Upper lobe of left lung (tissue), 6 donors: ENCODE data around the gene CUL7. TPM values are rescaled to one million over a fixed set of nuclear protein-coding genes. Genes with fewer than 3 reads are reported as not detected.

Experiments
- ATAC-seq, 2 donors: fragments of 200-7000 bp; cut with Tn5 transposase; one replicate each; pipeline ENCODE4 v1.9.1; 2022; ENCODE audit warnings: mild to moderate bottlenecking in 2 of 2, moderate library complexity in 2 of 2; ENCODE audit not compliant: low FRiP score in 2 of 2
- DNase-seq, 2 donors: peaks; one replicate each; pipeline ENCODE4 v3.0.0-alpha.2; 2019 to 2020
- H3K27ac ChIP-seq, 4 donors: fragments of 200-600 bp; sonication (generic); one replicate each; pipeline ENCODE4 v1.5.1; 2016 to 2019
- H3K27me3 ChIP-seq, 4 donors: fragments of 200-600 bp; sonication (generic); one replicate each; pipeline ENCODE4 v1.5.1; 2017 to 2019
- H3K36me3 ChIP-seq, 4 donors: fragments of 200-600 bp; sonication (generic); one replicate each; pipeline ENCODE4 v1.5.1; 2016 to 2019
- H3K4me1 ChIP-seq, 4 donors: fragments of 200-600 bp; sonication (generic); one replicate each; pipeline ENCODE4 v1.5.1; 2018 to 2019
- H3K4me3 ChIP-seq, 4 donors: fragments of 200-600 bp; sonication (generic); one replicate each; pipeline ENCODE4 v1.5.1; 2017 to 2019; ENCODE audit warnings: mild to moderate bottlenecking in 2 of 4, moderate library complexity in 1 of 4
- H3K9me3 ChIP-seq, 4 donors: fragments of 200-600 bp; sonication (generic); one replicate each; pipeline ENCODE4 v1.5.1; 2018 to 2019
- EP300 ChIP-seq, 4 donors: sonication (generic); formaldehyde crosslinking; IDR thresholded peaks; one replicate each; pipeline ENCODE4 v1.5.1; 2017; ENCODE audit warnings: antibody characterized with exemption in 4 of 4, control low read depth in 2 of 4
- POLR2A ChIP-seq, 4 donors: fragments of 450-650 bp; IDR thresholded peaks; one replicate each; pipeline ENCODE4 v1.5.1; 2016 to 2017; ENCODE audit warnings: antibody characterized with exemption in 4 of 4, mild to moderate bottlenecking in 2 of 4
- POLR2AphosphoS5 ChIP-seq, 2 donors: sonication (generic); formaldehyde crosslinking; IDR thresholded peaks; one replicate each; pipeline ENCODE4 v1.5.1; 2017; ENCODE audit warnings: antibody characterized with exemption in 2 of 2
- WGBS, 2 donors: methylation state at CpG; one replicate each; pipeline ENCODE4 v1.1.5; 2017 to 2018; 5-methylcytosine and 5-hydroxymethylcytosine counted together
- total RNA-seq, 6 donors: library from RNA; depleted of rRNA in 4 of 6; stranded (reverse); fragments of >200 nt in 4 of 6; gene quantifications; one replicate each; pipeline versions ENCODE4 v1.1.0 to v1.2.1, GENCODE V29; 2016 to 2021
- TF ChIP-seq, protein P1 (sequence below), 6 experiments: fragments of 450-650 bp in 4 of 6; fragments of 200-600 bp in 2 of 6; sonication (generic) in 2 of 6; IDR thresholded peaks; one replicate each; pipeline ENCODE4 v1.5.1; 2016 to 2019; ENCODE audit warnings: antibody characterized with exemption in 6 of 6
- donor health status: DM: no; HTN: no; CAD: no; lungs with moderate emphysema.
- donor health status: DM: no; HTN: yes; CAD: no; lungs with severe emphysema.

Gene CUL7
- total RNA-seq, 6 donors from 2014 or later = 16.0 to 35.6 (median 20.4) TPM

DNA sequence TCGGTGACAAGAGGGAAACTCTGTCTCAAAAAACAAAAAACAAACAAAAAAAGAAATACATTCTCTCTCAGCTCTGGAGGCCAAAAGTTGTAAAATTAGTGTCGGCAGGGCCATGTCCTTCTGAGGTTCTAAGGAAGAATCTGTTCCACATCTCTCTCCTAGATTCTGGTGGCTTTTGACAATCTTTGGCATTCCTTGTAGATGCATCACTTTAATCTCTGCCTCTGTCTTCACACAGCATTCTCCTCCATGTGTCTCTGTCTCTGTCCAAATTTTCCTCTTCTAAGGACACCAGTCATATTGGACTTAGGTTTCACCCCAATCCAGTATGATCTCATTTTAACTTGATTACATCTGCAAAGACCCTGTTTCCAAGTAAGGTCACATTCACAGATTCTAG is 60.2 kb downstream of the CUL7 start:
- no peak overlapping the region for H3K27ac ChIP-seq
- H3K4me3 ChIP-seq = no peak overlapping the region
- TF ChIP-seq, protein P1, sequence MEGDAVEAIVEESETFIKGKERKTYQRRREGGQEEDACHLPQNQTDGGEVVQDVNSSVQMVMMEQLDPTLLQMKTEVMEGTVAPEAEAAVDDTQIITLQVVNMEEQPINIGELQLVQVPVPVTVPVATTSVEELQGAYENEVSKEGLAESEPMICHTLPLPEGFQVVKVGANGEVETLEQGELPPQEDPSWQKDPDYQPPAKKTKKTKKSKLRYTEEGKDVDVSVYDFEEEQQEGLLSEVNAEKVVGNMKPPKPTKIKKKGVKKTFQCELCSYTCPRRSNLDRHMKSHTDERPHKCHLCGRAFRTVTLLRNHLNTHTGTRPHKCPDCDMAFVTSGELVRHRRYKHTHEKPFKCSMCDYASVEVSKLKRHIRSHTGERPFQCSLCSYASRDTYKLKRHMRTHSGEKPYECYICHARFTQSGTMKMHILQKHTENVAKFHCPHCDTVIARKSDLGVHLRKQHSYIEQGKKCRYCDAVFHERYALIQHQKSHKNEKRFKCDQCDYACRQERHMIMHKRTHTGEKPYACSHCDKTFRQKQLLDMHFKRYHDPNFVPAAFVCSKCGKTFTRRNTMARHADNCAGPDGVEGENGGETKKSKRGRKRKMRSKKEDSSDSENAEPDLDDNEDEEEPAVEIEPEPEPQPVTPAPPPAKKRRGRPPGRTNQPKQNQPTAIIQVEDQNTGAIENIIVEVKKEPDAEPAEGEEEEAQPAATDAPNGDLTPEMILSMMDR (IDR thresholded peaks at IDR 0.05) = no peak
- TF ChIP-seq POLR2A (IDR thresholded peaks at IDR 0.05) (no peak), POLR2AphosphoS5 (IDR thresholded peaks at IDR 0.05) (no peak), EP300 (IDR thresholded peaks at IDR 0.05) (no peak)
- no peaks in the 10 kb centered on the region for H3K9me3 ChIP-seq
- DNase-seq (no peak), ATAC-seq (no peak)
- no peaks in the 10 kb centered on the region for H3K27me3 ChIP-seq
- H3K4me1 ChIP-seq = peaks cover 0 to 4% (median 4%) of the 10 kb centered on the region in 4 donors
- WGBS, 2 donors = 91 to 97% methylated on average over 2 of the region's 2 CpGs
- peaks cover 3 to 19% (median 12%) of the 10 kb centered on the region in 4 donors for H3K36me3 ChIP-seq

DNA sequence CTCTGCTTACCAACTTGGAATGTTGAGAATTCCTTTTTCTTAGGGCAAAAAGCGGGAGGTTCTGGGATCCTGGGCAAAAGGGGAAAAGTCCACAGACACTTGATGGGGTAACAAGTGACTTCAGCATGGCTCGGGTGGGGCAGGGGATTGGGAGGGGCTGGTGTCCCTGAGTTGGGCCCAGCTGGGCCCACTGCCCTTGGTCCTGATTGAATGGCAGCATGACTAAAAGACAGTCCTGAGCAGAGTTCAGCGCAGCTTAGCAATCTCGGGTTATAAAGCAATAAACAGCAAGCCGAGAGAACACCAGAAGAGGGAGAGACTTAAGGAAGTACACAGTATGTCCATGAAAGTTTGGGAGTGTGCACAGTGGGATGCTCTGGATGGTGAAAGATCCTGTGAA is 63.7 kb downstream of the CUL7 start:
- no peak for DNase-seq
- Histone ChIP-seq H3K4me3 (no peak overlapping the region), H3K27me3 (no peaks in the 10 kb centered on the region), H3K36me3 (peaks cover 3 to 19% (median 12%) of the 10 kb centered on the region in 4 donors), H3K4me1 (peaks cover 26 to 39% (median 37%) of the 10 kb centered on the region in 4 donors), H3K27ac (no peak overlapping the region), H3K9me3 (no peaks in the 10 kb centered on the region)
- WGBS, 2 donors = 91 to 94% methylated on average over 5 of the region's 5 CpGs
- no peak for ATAC-seq
- TF ChIP-seq EP300 (IDR thresholded peaks at IDR 0.05) = no peak
- TF ChIP-seq, protein P1 (IDR thresholded peaks at IDR 0.05) = no peak

GRCh38 chr6:42988486-42989020 is 65.1 kb downstream of the CUL7 start:
- DNase-seq (no peak), ATAC-seq (no peak)
- no peaks in the 10 kb centered on the region for H3K27me3 ChIP-seq
- no peak overlapping the region for H3K4me3 ChIP-seq
- 69 to 75% methylated on average over 1 of the region's 1 CpG for WGBS, 2 donors
- no peak overlapping the region for H3K27ac ChIP-seq
- H3K36me3 ChIP-seq = peaks cover 3 to 19% (median 12%) of the 10 kb centered on the region in 4 donors
- peaks cover 29 to 45% (median 41%) of the 10 kb centered on the region in 4 donors for H3K4me1 ChIP-seq
- no peaks in the 10 kb centered on the region for H3K9me3 ChIP-seq
- TF ChIP-seq EP300 (IDR thresholded peaks at IDR 0.05) (no peak), POLR2A (IDR thresholded peaks at IDR 0.05) (no peak)
- TF ChIP-seq, protein P1 (IDR thresholded peaks at IDR 0.05) = no peak

Other genes starting within 250 kb of the CUL7 start
- 10 to 100 TPM; 41.7 to 81.5 (median 58.2) TPM for gene RPL7L1, start 174.2 kb downstream of the CUL7 start, total RNA-seq
- 10 to 100 TPM in 1 of 6 donors, 1 to 10 TPM in 3, not detected in 2; 3.3 to 10.7 (median 7.1) TPM for gene PTCRA, start 137.8 kb downstream of the CUL7 start, total RNA-seq
- gene CNPY3, start 124.4 kb downstream of the CUL7 start, total RNA-seq = 10 to 100 TPM; 32.4 to 95.2 (median 50.3) TPM
- 10 to 100 TPM in 1 of 6 donors, 1 to 10 TPM in 4, not detected in 1; 1.9 to 10.5 (median 8.5) TPM for gene GNMT, start 93.1 kb downstream of the CUL7 start, total RNA-seq
- gene PEX6, start 74.7 kb downstream of the CUL7 start, total RNA-seq = 10 to 100 TPM in 5 of 6 donors, 1 to 10 TPM in 1; 6.5 to 36.7 (median 21.0) TPM
- 10 to 100 TPM; 22.8 to 45.1 (median 27.3) TPM for gene PPP2R5D, start 69.3 kb downstream of the CUL7 start, total RNA-seq
- 10 to 100 TPM; 32.1 to 52.6 (median 43.0) TPM for gene MEA1, start 39.9 kb downstream of the CUL7 start, total RNA-seq
- gene KLHDC3, start 39.6 kb downstream of the CUL7 start, total RNA-seq = 10 to 100 TPM; 36.7 to 74.0 (median 59.3) TPM
- 10 to 100 TPM; 32.0 to 77.2 (median 45.9) TPM for gene RRP36, start 32.2 kb downstream of the CUL7 start, total RNA-seq
- gene MRPL2, start 5.6 kb upstream of the CUL7 start, total RNA-seq = 10 to 100 TPM; 17.2 to 58.2 (median 30.7) TPM
- 100 to 1,000 TPM in 1 of 6 donors, 10 to 100 TPM in 5; 31.2 to 155 (median 37.7) TPM for gene KLC4, start 5.8 kb upstream of the CUL7 start, total RNA-seq
- gene PTK7, start 22.5 kb upstream of the CUL7 start, total RNA-seq = 100 to 1,000 TPM in 2 of 6 donors, 10 to 100 TPM in 4; 68.6 to 180 (median 89.4) TPM
- 10 to 100 TPM; 25.1 to 40.6 (median 30.8) TPM for gene SRF, start 117.4 kb upstream of the CUL7 start, total RNA-seq
- gene CUL9, start 128.3 kb upstream of the CUL7 start, total RNA-seq = 100 to 1,000 TPM in 1 of 6 donors, 10 to 100 TPM in 5; 26.9 to 105 (median 47.5) TPM
- 10 to 100 TPM; 15.7 to 63.4 (median 44.4) TPM for gene DNPH1, start 175.6 kb upstream of the CUL7 start, total RNA-seq
- gene TTBK1, start 189.6 kb upstream of the CUL7 start, total RNA-seq = under 1 TPM in 4 of 6 donors, not detected in 2; 0.06 to 0.20 (median 0.11) TPM
- not detected for gene SLC22A7, start 244.4 kb upstream of the CUL7 start, total RNA-seq